SU-DHL-6 (cell line): ENCODE data around the gene FAM24A.
"Not testable (repeated sequence)": the region's sequence is repeated elsewhere in the genome, so short reads cannot be mapped to it uniquely, and the experiment has no call there.

ENCODE experiments used
- H2AFZ ChIP-seq: fragments of 200-600 bp; sonication (generic); 2 replicates; pipeline ENCODE4 v1.6.1; 2014; ENCODE audit warnings: low read depth, mild to moderate bottlenecking, moderate library complexity, mixed read lengths, antibody characterized with exemption, low read length; ENCODE audit not compliant: severe bottlenecking
- H3F3A ChIP-seq: fragments of 200-600 bp; shearing (Covaris generic); 2 replicates; pipeline ENCODE4 v1.6.0; 2016; ENCODE audit warnings: antibody characterized with exemption, mild to moderate bottlenecking; ENCODE audit not compliant: insufficient read depth
- H3K27ac ChIP-seq: fragments of 200-600 bp; sonication (generic); 2 replicates; pipeline ENCODE4 v1.5.1; 2016; ENCODE audit warnings: low read depth, mild to moderate bottlenecking, low read length, moderate library complexity, mixed read lengths
- H3K27me3 ChIP-seq: fragments of 200-600 bp; sonication (generic), shearing (Covaris generic); 2 replicates; pipeline ENCODE4 v1.6.0; 2014; ENCODE audit warnings: mild to moderate bottlenecking, low read length
- H3K36me3 ChIP-seq: fragments of 200-600 bp; sonication (generic); 2 replicates; pipeline ENCODE4 v1.6.1; 2014; ENCODE audit warnings: mild to moderate bottlenecking, low read length, mixed read lengths
- H3K4me2 ChIP-seq: fragments of 300-600, 200-600 bp; shearing (Covaris generic), sonication (generic); 2 replicates; pipeline ENCODE4 v1.6.0; 2014; ENCODE audit warnings: low read length, low read depth, mild to moderate bottlenecking; ENCODE audit not compliant: poor library complexity, severe bottlenecking
- H3K4me3 ChIP-seq: fragments of 200-600 bp; sonication (generic); 2 replicates; pipeline ENCODE4 v1.5.1; 2014; ENCODE audit warnings: antibody characterized with exemption, low read length, mild to moderate bottlenecking, mixed read lengths; ENCODE audit not compliant: insufficient read depth, poor library complexity, severe bottlenecking
- H3K79me2 ChIP-seq: fragments of 200-600 bp; sonication (generic); 2 replicates; pipeline ENCODE4 v1.6.1; 2014; ENCODE audit warnings: mild to moderate bottlenecking, low read length, moderate library complexity; ENCODE audit not compliant: insufficient read depth
- H3K9ac ChIP-seq: fragments of 200-600 bp; sonication (generic); 2 replicates; pipeline ENCODE4 v1.7.0; 2014; ENCODE audit warnings: mild to moderate bottlenecking, low read length
- H3K9me2 ChIP-seq: fragments of 200-600 bp; sonication (generic); replicated peaks from 2 replicates; pipeline ENCODE4 v1.6.1; 2014; ENCODE audit warnings: low read length; ENCODE audit not compliant: insufficient read depth
- H3K9me3 ChIP-seq: fragments of 200-600 bp; sonication (generic); 2 replicates; pipeline ENCODE4 v1.6.1; 2014; ENCODE audit warnings: low read length, mixed read lengths; ENCODE audit not compliant: insufficient read depth
- H4K20me1 ChIP-seq: fragments of 200-600 bp; sonication (generic); 2 replicates; pipeline ENCODE4 v1.6.1; 2014; ENCODE audit warnings: low read depth, mild to moderate bottlenecking, antibody characterized with exemption, low read length, moderate library complexity, mixed read lengths
- EZH2phosphoT487 ChIP-seq: fragments of 200-600 bp; sonication (generic), shearing (Covaris generic); conservative IDR thresholded peaks from 2 replicates; pipeline ENCODE4 v1.6.1; 2018; ENCODE audit warnings: mild to moderate bottlenecking, antibody characterized with exemption, low read length, moderate library complexity, mixed read lengths
- TF ChIP-seq, protein P1 (sequence below): fragments of 200-600 bp; sonication (generic); IDR thresholded peaks from one replicate; pipeline ENCODE4 v1.5.1; 2017; ENCODE audit warnings: antibody characterized with exemption, mild to moderate bottlenecking, low read length, moderate library complexity; ENCODE audit not compliant: insufficient read depth, poor library complexity, severe bottlenecking

The FAM24A gene

DNA sequence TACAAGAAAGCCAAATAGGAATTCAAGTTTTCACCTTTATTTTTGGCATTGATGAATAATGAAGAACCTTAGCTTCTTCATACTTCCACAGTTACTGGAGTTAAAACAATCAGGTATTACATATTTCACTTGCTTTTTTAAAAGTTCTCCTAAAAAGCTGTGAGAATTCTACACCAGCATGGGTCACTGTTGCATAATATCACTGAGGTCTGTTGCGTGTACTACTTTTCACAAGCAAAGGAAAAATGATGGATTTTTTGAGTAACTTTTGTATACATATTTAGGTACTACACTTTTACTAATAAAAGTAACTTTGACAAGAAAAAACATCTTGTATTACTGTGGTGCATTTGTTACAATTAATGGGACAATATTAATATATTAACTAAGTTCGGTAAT, 46.2 kb upstream of the FAM24A start:
- TF ChIP-seq EZH2phosphoT487: no peak
- TF ChIP-seq, protein P1, sequence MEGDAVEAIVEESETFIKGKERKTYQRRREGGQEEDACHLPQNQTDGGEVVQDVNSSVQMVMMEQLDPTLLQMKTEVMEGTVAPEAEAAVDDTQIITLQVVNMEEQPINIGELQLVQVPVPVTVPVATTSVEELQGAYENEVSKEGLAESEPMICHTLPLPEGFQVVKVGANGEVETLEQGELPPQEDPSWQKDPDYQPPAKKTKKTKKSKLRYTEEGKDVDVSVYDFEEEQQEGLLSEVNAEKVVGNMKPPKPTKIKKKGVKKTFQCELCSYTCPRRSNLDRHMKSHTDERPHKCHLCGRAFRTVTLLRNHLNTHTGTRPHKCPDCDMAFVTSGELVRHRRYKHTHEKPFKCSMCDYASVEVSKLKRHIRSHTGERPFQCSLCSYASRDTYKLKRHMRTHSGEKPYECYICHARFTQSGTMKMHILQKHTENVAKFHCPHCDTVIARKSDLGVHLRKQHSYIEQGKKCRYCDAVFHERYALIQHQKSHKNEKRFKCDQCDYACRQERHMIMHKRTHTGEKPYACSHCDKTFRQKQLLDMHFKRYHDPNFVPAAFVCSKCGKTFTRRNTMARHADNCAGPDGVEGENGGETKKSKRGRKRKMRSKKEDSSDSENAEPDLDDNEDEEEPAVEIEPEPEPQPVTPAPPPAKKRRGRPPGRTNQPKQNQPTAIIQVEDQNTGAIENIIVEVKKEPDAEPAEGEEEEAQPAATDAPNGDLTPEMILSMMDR: no peak
- peaks cover 91% of the 10 kb centered on the region for H3K79me2 ChIP-seq
- peaks cover 29% of the 10 kb centered on the region for H4K20me1 ChIP-seq
- H3F3A ChIP-seq: no peaks in the 10 kb centered on the region
- H3K9me2 ChIP-seq: no peaks in the 10 kb centered on the region
- peaks cover 12% of the 10 kb centered on the region for H3K36me3 ChIP-seq
- H3K27ac ChIP-seq: no peak overlapping the region
- no peaks in the 10 kb centered on the region for H3K9me3 ChIP-seq
- H3K9ac ChIP-seq: no peak overlapping the region
- no peak overlapping the region for H3K4me3 ChIP-seq
- H3K27me3 ChIP-seq: no peaks in the 10 kb centered on the region
- no peak overlapping the region for H2AFZ ChIP-seq
- H3K4me2 ChIP-seq: no peak overlapping the region

DNA sequence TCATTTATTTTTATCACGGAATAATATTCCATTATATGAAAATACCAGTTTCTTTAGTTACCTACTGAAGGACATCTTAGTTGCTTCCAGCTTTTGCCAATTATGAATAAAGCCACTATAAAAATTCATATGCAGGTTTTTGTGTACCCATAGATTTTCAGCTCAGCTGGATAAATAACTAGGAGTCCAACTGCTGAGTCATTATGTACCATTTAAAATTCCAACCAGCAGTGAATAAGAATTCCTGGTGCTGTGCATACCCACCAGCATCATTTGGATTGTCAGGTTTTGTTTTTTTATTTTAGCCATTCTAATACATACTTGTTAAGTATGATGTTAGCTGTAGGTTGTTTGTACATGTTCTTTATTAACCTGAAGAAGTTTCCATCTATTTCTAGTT, 45.5 kb upstream of the FAM24A start:
- Histone ChIP-seq H4K20me1 (peaks cover 29% of the 10 kb centered on the region), H3K79me2 (peaks cover 84% of the 10 kb centered on the region), H3K4me3 (no peak overlapping the region), H3K9me3 (no peaks in the 10 kb centered on the region), H3K36me3 (peaks cover 12% of the 10 kb centered on the region), H3K27me3 (no peaks in the 10 kb centered on the region), H3K9ac (no peak overlapping the region), H3K4me2 (no peak overlapping the region), H3F3A (no peaks in the 10 kb centered on the region), H2AFZ (no peak overlapping the region), H3K27ac (no peak overlapping the region), H3K9me2 (no peaks in the 10 kb centered on the region)
- TF ChIP-seq, protein P1: no peak
- TF ChIP-seq EZH2phosphoT487: no peak

DNA sequence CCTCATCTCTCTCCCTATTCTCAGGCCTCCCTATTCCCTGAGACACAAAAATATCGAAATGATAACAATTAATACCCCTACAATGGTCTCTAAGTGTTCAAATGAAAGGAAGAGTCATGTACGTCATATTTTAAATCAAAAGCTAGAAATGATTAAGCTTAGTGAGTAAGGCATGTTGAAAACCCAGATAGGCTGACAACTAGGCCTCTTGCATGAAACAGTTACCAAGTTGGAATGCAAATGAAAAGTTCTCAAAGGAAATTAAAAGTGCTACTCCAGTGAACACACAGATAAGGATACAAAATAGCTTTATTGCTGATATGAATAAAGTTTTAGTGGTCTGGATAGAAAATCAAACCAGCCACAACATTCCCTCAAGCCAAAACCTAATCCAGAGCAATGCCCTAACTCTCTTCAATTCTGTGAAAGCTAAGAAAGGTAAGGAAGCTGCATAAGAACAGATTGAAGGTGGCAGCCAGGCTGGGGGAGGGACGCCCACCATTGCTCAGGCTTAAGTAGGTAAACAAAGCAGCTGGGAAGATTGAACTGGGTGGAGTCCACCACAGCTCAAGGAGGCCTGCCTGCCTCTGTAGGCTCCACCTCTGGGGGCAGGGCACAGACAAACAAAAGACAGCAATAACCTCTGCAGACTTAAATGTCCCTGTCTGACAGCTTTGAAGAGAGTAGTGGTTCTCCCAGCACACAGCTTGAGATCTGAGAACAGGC, 43.5 kb upstream of the FAM24A start:
- not testable (repeated sequence) for H3K9me3 ChIP-seq, H3K4me2 ChIP-seq, H2AFZ ChIP-seq, H3F3A ChIP-seq, H3K36me3 ChIP-seq, H3K4me3 ChIP-seq, H3K27me3 ChIP-seq, H3K9me2 ChIP-seq, H3K27ac ChIP-seq, H3K9ac ChIP-seq
- peaks cover 64% of the 10 kb centered on the region for H3K79me2 ChIP-seq
- H4K20me1 ChIP-seq: peaks cover 11% of the 10 kb centered on the region; the same call in 1 of the 2 replicates

DNA sequence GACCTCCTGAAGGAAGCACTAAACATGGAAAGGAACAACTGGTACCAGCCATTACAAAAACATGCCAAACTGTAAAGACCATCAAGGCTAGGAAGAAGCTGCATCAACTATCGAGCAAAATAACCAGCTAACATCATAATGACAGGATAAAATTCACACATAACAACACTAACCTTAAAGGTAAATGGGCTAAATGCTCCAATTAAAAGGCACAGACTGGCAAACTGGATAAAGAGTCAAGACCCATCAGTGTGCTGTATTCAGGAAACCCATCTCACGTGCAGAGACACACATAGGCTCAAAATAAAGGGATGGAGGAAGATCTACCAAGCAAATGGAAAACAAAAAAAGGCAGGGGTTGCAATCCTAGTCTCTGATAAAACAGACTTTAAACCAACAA, 41.6 kb upstream of the FAM24A start:
- peaks cover 58% of the 10 kb centered on the region for H3K79me2 ChIP-seq
- not testable (repeated sequence) for H3K9me3 ChIP-seq, H3F3A ChIP-seq, H3K4me3 ChIP-seq, H2AFZ ChIP-seq, H3K4me2 ChIP-seq, H3K27me3 ChIP-seq, H3K27ac ChIP-seq, H3K9ac ChIP-seq, H3K9me2 ChIP-seq, H4K20me1 ChIP-seq
- H3K36me3 ChIP-seq: peaks cover 17% of the 10 kb centered on the region

DNA sequence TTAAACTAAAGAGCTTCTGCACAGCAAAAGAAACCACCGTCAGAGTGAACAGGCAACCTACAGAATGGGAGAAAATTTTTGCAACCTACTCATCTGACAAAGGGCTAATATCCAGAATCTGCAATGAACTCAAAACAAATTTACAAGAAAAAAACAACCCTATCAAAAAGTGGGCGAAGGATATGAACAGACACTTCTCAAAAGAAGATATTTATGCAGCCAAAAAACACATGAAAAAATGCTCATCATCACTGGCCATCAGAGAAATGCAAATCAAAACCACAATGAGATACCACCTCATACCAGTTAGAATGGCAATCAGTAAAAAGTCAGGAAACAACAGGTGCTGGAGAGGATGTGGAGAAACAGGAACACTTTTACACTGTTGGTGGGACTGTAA, 38.5 kb upstream of the FAM24A start:
- H3K79me2 ChIP-seq: peaks cover 58% of the 10 kb centered on the region

More for the DNA sequence above, 38.5 kb upstream of the FAM24A start:
- H3K9ac ChIP-seq, H4K20me1 ChIP-seq, H3K4me2 ChIP-seq, H3F3A ChIP-seq, H3K9me2 ChIP-seq, H3K27me3 ChIP-seq, H2AFZ ChIP-seq, H3K27ac ChIP-seq, H3K4me3 ChIP-seq, H3K9me3 ChIP-seq: not testable (repeated sequence)
- peaks cover 36% of the 10 kb centered on the region for H3K36me3 ChIP-seq
